ENCODE results near the gene ANKRD31.

DNA sequence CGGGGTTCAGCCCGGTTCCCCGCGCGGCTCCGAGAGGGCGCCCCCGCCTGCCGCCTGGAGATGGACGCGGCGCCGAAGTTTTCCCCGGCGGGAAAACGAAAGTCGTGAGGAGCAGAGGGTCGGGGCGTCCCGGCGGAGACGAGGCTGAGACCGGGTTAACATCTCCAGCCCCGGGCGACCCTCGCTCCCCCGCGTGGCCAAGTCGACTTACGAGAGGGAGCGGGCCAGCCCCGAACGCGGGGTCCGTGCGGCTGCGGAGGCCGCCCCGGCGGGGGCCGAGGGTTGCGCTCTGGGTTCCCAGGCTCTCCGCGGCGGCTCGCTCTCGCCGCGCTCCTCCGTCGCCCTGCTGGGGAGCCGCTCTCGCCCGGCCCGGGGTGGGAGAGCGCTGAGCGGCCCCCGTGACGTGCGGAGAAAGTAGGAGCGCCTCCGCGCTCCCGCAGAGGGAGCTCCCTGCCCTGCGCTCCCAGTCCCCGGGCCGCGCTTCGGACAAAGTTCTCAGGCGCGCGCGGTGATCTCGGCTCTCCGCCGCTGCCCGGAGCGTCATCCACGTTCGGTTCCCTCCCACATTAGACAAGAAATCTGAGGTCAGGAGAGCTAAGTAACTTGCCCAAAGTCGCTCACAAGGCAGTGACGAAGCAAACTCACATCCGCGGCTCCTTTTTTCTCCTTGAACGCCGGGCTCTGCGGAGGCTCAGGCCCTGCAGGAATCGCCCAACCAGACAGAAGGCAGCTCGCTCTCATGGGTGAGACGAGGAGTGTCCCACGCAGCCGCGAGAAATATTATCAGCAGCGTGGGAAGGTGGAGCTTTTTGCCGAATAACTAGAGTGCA, 183.2 kb downstream of the ANKRD31 start:
- TF ChIP-seq TCF7 (CRISPR knock-in tag; IDR thresholded peaks at IDR 0.05; ENCODE audit: low read depth) (no peak; the same call in 1 of the 2 replicates), GABPB1 (CRISPR knock-in tag; IDR thresholded peaks at IDR 0.05) (no peak), FOXJ3 (CRISPR knock-in tag; IDR thresholded peaks at IDR 0.05; ENCODE audit: borderline replicate concordance) (no peak)
- TF ChIP-seq, protein P1, sequence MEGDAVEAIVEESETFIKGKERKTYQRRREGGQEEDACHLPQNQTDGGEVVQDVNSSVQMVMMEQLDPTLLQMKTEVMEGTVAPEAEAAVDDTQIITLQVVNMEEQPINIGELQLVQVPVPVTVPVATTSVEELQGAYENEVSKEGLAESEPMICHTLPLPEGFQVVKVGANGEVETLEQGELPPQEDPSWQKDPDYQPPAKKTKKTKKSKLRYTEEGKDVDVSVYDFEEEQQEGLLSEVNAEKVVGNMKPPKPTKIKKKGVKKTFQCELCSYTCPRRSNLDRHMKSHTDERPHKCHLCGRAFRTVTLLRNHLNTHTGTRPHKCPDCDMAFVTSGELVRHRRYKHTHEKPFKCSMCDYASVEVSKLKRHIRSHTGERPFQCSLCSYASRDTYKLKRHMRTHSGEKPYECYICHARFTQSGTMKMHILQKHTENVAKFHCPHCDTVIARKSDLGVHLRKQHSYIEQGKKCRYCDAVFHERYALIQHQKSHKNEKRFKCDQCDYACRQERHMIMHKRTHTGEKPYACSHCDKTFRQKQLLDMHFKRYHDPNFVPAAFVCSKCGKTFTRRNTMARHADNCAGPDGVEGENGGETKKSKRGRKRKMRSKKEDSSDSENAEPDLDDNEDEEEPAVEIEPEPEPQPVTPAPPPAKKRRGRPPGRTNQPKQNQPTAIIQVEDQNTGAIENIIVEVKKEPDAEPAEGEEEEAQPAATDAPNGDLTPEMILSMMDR (IDR thresholded peaks at IDR 0.05) = no peak

All from WTC11 (cell line).